ENCODE measurements around the gene CEP41. TPM values are rescaled to one million over a fixed set of nuclear protein-coding genes. Genes with fewer than 3 reads are reported as not detected.

CEP41 gene
- total and polyA plus RNA-seq, 2 experiments from 2014 or later = 17.4 to 25.0 TPM

- Histone ChIP-seq H3K4me2 (no peak overlapping the region), H3K4me1 (ENCODE audit: insufficient read depth) (peaks cover 10% of the 10 kb centered on the region), H4K20me1 (replicated peaks; ENCODE audit: insufficient read depth) (no peaks in the 10 kb centered on the region), H3K27me3 (ENCODE audit: insufficient read depth) (no peaks in the 10 kb centered on the region), H3K27ac (ENCODE audit: low read depth) (no peak overlapping the region), H2AFZ (no peak overlapping the region), H3K9me2 (ENCODE audit: insufficient read depth) (0 out of 2 replicates have a peak, but pooled peaks cover 5% of the 10 kb centered on the region), H3F3A (replicated peaks; ENCODE audit: low read depth) (no peaks in the 10 kb centered on the region), H3K4me3 (no peak overlapping the region), H3K36me3 (ENCODE audit: insufficient read depth) (no peaks in the 10 kb centered on the region), H3K79me2 (replicated peaks; ENCODE audit: insufficient read depth) (no peaks in the 10 kb centered on the region)
- H3K27me3 Mint-ChIP-seq (ENCODE audit: insufficient read depth, low read depth, poor library complexity) = peaks cover 15% of the 10 kb centered on the region
- H3K9me3 Mint-ChIP-seq = peaks cover 19% of the 10 kb centered on the region
- no peak for ATAC-seq
- peaks cover 22% of the 10 kb centered on the region for H3K4me1 Mint-ChIP-seq
- peaks cover 13% of the 10 kb centered on the region; the same call in 2 of the 3 replicates for H3K36me3 Mint-ChIP-seq (ENCODE audit: low read depth)
- H3K4me3 Mint-ChIP-seq = no peak overlapping the region
- no peak overlapping the region for H3K27ac Mint-ChIP-seq
- TF ChIP-seq JUNB (IDR thresholded peaks at IDR 0.05; ENCODE audit: unreplicated experiment) (no peak), CTCF (conservative IDR thresholded peaks at IDR 0.05; ENCODE audit: low read depth in 2 of 2) (no peak), ZNF331 (CRISPR knock-in tag; IDR thresholded peaks at IDR 0.05; ENCODE audit: low read depth) (no peak), REST (IDR thresholded peaks at IDR 0.05; ENCODE audit: unreplicated experiment) (no peak), EZH2phosphoT487 (IDR thresholded peaks at IDR 0.05; ENCODE audit: unreplicated experiment) (no peak), NANOG (IDR thresholded peaks at IDR 0.05; ENCODE audit: borderline replicate concordance) (no peak), ETS1 (IDR thresholded peaks at IDR 0.05) (no peak), STAT1 (IDR thresholded peaks at IDR 0.05; ENCODE audit: unreplicated experiment) (no peak), ZNF462 (CRISPR knock-in tag; IDR thresholded peaks at IDR 0.05) (no peak), ZNF114 (CRISPR knock-in tag; IDR thresholded peaks at IDR 0.05) (no peak), CREB1 (CRISPR knock-in tag; IDR thresholded peaks at IDR 0.05; ENCODE audit: low read depth) (no peak), EZH2 (IDR thresholded peaks at IDR 0.05; ENCODE audit: low read depth, unreplicated experiment) (no peak), POLR2AphosphoS5 (IDR thresholded peaks at IDR 0.05; ENCODE audit: low read depth) (no peak)
- DNase-seq (ENCODE audit: low spot score) = no peak
Measured at GRCh38 chr7:130360518-130360917, 80.3 kb downstream of the CEP41 start.

Measured in GM23338 (cell line).